PC-9 (cell line): ENCODE data around the gene INHA. TPM values are rescaled to one million over a fixed set of nuclear protein-coding genes. Genes with fewer than 3 reads are reported as not detected.

ENCODE experiments used
- BruUV-seq: library from RNA; stranded (reverse); fragments of 400-500 nt; replicated peaks from 2 replicates; lab custom pipeline; 2021; lab: Mats Ljungman, UMichigan
- CTCF ChIA-PET: fragments of 300-600 bp; sonication (Branson Sonifier 250); formaldehyde crosslinking; loops from one replicate; lab custom pipeline; 2022; ENCODE audit warnings: antibody characterized with exemption; lab: Charles Lee
- POLR2A ChIA-PET: fragments of 300-600 bp; sonication (Branson Sonifier 250); formaldehyde crosslinking; loops from one replicate; lab custom pipeline; 2022; ENCODE audit warnings: antibody characterized with exemption; ENCODE audit not compliant: unreplicated experiment; lab: Charles Lee
- DNase-seq, 2 experiments: peaks; one replicate each; pipeline versions ENCODE4 v3.0.0 to v3.0.0-alpha.2; 2015 to 2022; ENCODE audit warnings: mixed read lengths in 1 of 2
- H2AFZ ChIP-seq: fragments of 200-600 bp; sonication (generic); 2 replicates; pipeline ENCODE4 v1.8.1; 2017; ENCODE audit warnings: antibody characterized with exemption
- H3F3A ChIP-seq: fragments of 200-600 bp; sonication (generic); 2 replicates; pipeline ENCODE4 v1.8.1; 2017; ENCODE audit warnings: antibody characterized with exemption, mild to moderate bottlenecking, low read depth; ENCODE audit not compliant: insufficient read depth
- H3K27ac ChIP-seq: fragments of 200-600 bp; sonication (generic); 2 replicates; pipeline ENCODE4 v1.6.1; 2016; ENCODE audit warnings: mixed run types
- H3K27me3 ChIP-seq: fragments of 200-600 bp; sonication (generic); 2 replicates; pipeline ENCODE4 v1.6.1; 2016; ENCODE audit warnings: low read depth, mixed run types; ENCODE audit not compliant: insufficient read depth
- H3K36me3 ChIP-seq: fragments of 200-600 bp; sonication (generic); 2 replicates; pipeline ENCODE4 v1.6.1; 2016; ENCODE audit warnings: low read depth, mixed run types
- H3K4me1 ChIP-seq: fragments of 200-600 bp; sonication (generic); replicated peaks from 2 replicates; pipeline ENCODE4 v1.6.1; 2016; ENCODE audit warnings: mixed run types; ENCODE audit not compliant: insufficient read depth
- H3K4me2 ChIP-seq: fragments of 200-600 bp; sonication (generic); 2 replicates; pipeline ENCODE4 v1.6.1; 2017; ENCODE audit warnings: mixed run types
- H3K4me3 ChIP-seq: fragments of 200-600 bp; sonication (generic); 2 replicates; pipeline ENCODE4 v1.6.1; 2016; ENCODE audit warnings: mixed run types
- H3K79me2 ChIP-seq: fragments of 200-600 bp; sonication (generic); 2 replicates; pipeline ENCODE4 v1.6.1; 2017; ENCODE audit warnings: low read depth, mixed run types
- H3K9me2 ChIP-seq: fragments of 200-600 bp; sonication (generic); 2 replicates; pipeline ENCODE4 v1.8.1; 2017; ENCODE audit warnings: mild to moderate bottlenecking; ENCODE audit not compliant: insufficient read depth
- H3K9me3 ChIP-seq: fragments of 200-600 bp; sonication (generic); 2 replicates; pipeline ENCODE4 v1.8.1; 2016; ENCODE audit warnings: low read depth; ENCODE audit not compliant: insufficient read depth
- H4K20me1 ChIP-seq: fragments of 200-600 bp; sonication (generic); 2 replicates; pipeline ENCODE4 v1.8.1; 2017; ENCODE audit not compliant: insufficient read depth
- EZH2 ChIP-seq: fragments of 200-600 bp; sonication (generic); IDR thresholded peaks from 2 replicates; pipeline ENCODE4 v1.8.0; 2017; ENCODE audit warnings: antibody characterized with exemption, low read depth
- intact Hi-C: fragments of 100-400 bp; cut with micrococcal nuclease; formaldehyde crosslinking; loops from one replicate; pipeline ENCODE4 v1.10.0; 2022; ENCODE audit not compliant: unreplicated experiment
- total RNA-seq: library from RNA; stranded (reverse); gene quantifications from 2 replicates; pipeline ENCODE4 v1.2.3, GENCODE V29; 2021
- TF ChIP-seq, protein P1 (sequence below): fragments of 200-600 bp; sonication (generic); conservative IDR thresholded peaks from 2 replicates; pipeline ENCODE4 v1.6.1; 2017; ENCODE audit warnings: mixed run types, antibody characterized with exemption, mild to moderate bottlenecking, moderate library complexity

Gene INHA
- total RNA-seq, 1 experiment from 2014 or later = 5.2 TPM

DNA sequence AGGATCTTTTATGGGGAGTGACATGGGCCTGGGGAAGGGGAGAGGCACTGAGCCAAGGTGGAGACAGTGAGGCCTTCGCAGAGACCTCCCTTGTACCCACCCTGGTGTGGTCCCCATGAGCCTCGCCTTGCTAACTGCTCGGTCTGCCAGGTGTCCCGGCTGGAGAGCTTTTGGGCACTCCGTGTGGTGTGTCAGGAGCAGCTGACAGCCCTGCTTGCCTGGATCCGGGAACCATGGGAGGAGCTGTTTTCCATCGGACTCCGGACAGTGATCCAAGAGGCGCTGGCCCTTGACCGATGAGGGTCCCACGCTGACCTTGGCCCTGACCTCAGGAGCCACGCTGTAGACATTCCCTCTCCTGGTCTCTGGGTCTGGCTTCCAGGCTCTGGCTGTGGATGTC, 43.8 kb downstream of the INHA start:
- no TSS peak for BruUV-seq
- no peaks in the 10 kb centered on the region for H3K27me3 ChIP-seq
- H3K79me2 ChIP-seq = no peaks in the 10 kb centered on the region
- H3K4me1 ChIP-seq = no peaks in the 10 kb centered on the region
- H3F3A ChIP-seq = no peaks in the 10 kb centered on the region
- ChIA-PET POLR2A (no interaction called here), CTCF (no interaction called here)
- H2AFZ ChIP-seq = no peak overlapping the region
- H3K4me2 ChIP-seq = no peak overlapping the region
- no peak overlapping the region for H3K27ac ChIP-seq
- TF ChIP-seq EZH2 = no peak
- TF ChIP-seq, protein P1, sequence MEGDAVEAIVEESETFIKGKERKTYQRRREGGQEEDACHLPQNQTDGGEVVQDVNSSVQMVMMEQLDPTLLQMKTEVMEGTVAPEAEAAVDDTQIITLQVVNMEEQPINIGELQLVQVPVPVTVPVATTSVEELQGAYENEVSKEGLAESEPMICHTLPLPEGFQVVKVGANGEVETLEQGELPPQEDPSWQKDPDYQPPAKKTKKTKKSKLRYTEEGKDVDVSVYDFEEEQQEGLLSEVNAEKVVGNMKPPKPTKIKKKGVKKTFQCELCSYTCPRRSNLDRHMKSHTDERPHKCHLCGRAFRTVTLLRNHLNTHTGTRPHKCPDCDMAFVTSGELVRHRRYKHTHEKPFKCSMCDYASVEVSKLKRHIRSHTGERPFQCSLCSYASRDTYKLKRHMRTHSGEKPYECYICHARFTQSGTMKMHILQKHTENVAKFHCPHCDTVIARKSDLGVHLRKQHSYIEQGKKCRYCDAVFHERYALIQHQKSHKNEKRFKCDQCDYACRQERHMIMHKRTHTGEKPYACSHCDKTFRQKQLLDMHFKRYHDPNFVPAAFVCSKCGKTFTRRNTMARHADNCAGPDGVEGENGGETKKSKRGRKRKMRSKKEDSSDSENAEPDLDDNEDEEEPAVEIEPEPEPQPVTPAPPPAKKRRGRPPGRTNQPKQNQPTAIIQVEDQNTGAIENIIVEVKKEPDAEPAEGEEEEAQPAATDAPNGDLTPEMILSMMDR = no peak
- no peaks in the 10 kb centered on the region; the same call in none of the 2 replicates for H3K36me3 ChIP-seq
- H3K9me2 ChIP-seq = no peaks in the 10 kb centered on the region
- H3K9me3 ChIP-seq = no peaks in the 10 kb centered on the region
- intact Hi-C loops = no loop called here
- H3K4me3 ChIP-seq = no peak overlapping the region
- no peaks in the 10 kb centered on the region for H4K20me1 ChIP-seq
- no peak for DNase-seq

DNA sequence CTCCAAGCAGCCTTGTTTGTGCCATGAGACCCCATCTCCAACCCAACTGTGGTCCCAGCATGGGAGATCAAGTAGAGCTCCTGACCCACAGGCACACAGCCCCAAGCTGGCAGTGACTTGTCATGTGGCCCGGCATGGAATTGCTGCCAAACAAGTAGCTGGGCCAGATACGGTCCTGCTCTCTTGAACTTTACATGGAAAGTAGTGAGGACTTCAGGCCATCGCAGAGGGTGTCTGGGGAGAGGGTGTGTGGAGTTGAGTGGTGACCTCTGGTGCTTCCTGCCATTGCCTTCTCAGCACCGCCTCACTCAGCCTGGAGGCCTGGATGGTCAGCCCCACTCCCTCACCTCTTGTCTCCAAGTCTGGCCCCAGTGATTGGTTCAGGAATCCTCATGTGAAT, 44.4 kb downstream of the INHA start:
- intact Hi-C loops = no loop called here
- POLR2A ChIA-PET = no interaction called here
- H2AFZ ChIP-seq = no peak overlapping the region

DNA sequence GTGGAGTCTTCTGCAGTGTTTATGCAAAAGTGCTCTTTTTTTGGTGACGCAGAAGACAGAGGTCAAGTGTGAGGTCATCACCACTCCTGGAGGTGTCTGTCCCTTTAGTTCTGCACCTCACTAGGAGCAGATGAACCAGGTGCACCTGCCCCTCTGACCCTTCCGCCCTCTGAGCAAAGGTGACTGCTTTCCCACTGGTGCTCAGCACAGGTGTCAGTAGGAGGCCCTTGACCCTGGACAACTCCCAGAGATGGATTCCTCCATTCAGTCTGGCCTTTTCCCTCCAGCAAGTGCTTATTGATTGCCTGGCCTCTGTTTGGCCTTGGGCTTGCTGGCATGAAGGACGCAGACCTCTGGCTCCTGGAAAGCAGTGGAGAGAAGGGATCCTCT, 46.6 kb downstream of the INHA start:
- Histone ChIP-seq H3K27ac (no peak overlapping the region), H3F3A (no peaks in the 10 kb centered on the region), H2AFZ (no peak overlapping the region), H3K36me3 (no peaks in the 10 kb centered on the region; the same call in none of the 2 replicates), H3K9me3 (no peaks in the 10 kb centered on the region), H3K4me2 (no peak overlapping the region), H3K4me3 (no peak overlapping the region), H4K20me1 (no peaks in the 10 kb centered on the region), H3K4me1 (no peaks in the 10 kb centered on the region), H3K9me2 (no peaks in the 10 kb centered on the region), H3K27me3 (no peaks in the 10 kb centered on the region), H3K79me2 (no peaks in the 10 kb centered on the region)
- no peak for DNase-seq
- intact Hi-C loops = no loop called here
- BruUV-seq = no TSS peak
- POLR2A ChIA-PET = no interaction called here
- TF ChIP-seq EZH2 = no peak
- CTCF ChIA-PET = interaction anchor here (0.7 kb wide), 1 partner anchor 9 kb away, joined by 4 read pairs; no protein-coding TSS in a partner anchor

More for the DNA sequence above, 44.4 kb downstream of the INHA start:
- no TSS peak for BruUV-seq
- CTCF ChIA-PET = no interaction called here
- no peaks in the 10 kb centered on the region; the same call in none of the 2 replicates for H3K36me3 ChIP-seq
- no peaks in the 10 kb centered on the region for H3K27me3 ChIP-seq
- no peak overlapping the region for H3K4me2 ChIP-seq
- no peaks in the 10 kb centered on the region for H3K79me2 ChIP-seq
- no peak for DNase-seq
- TF ChIP-seq, protein P1 = no peak
- TF ChIP-seq EZH2 = no peak
- H3K4me3 ChIP-seq = no peak overlapping the region
- no peaks in the 10 kb centered on the region for H3K9me3 ChIP-seq
- no peaks in the 10 kb centered on the region for H3F3A ChIP-seq
- no peaks in the 10 kb centered on the region for H3K9me2 ChIP-seq
- H4K20me1 ChIP-seq = no peaks in the 10 kb centered on the region
- H3K4me1 ChIP-seq = no peaks in the 10 kb centered on the region
- no peak overlapping the region for H3K27ac ChIP-seq

DNA sequence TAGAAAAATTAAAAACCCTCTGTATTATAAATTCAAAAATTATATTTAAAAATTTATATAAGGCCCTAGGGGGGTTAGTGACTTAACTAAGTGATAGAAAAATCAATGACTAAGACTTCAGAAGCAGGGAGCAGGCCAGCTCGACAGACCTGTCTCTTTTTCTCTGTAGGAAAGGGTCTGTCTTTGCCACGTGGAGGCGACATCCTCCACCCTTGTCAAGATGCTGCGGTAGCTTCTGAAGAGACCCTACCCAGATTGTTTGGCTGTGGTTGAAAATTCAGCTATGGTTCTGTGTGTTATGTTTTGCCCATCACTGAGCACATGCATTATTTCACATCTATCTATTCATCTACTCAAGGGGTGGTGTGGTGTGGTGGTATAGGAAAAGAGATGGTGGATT, 47.1 kb downstream of the INHA start:
- no peaks in the 10 kb centered on the region for H3F3A ChIP-seq
- H3K27ac ChIP-seq = no peak overlapping the region
- no peaks in the 10 kb centered on the region for H3K27me3 ChIP-seq
- no peak overlapping the region for H3K4me3 ChIP-seq
- intact Hi-C loops = no loop called here
- H3K79me2 ChIP-seq = no peaks in the 10 kb centered on the region
- TF ChIP-seq, protein P1 = no peak
- no peak for TF ChIP-seq EZH2
- no peaks in the 10 kb centered on the region for H3K4me1 ChIP-seq
- no peak overlapping the region for H2AFZ ChIP-seq
- ChIA-PET POLR2A (no interaction called here), CTCF (interaction anchor here (0.7 kb wide), 1 partner anchor 9 kb away, joined by 4 read pairs; no protein-coding TSS in a partner anchor)
- no TSS peak for BruUV-seq
- no peak for DNase-seq
- H3K4me2 ChIP-seq = no peak overlapping the region
- H3K9me3 ChIP-seq = no peaks in the 10 kb centered on the region
- no peaks in the 10 kb centered on the region; the same call in 1 of the 2 replicates for H3K36me3 ChIP-seq
- no peaks in the 10 kb centered on the region for H4K20me1 ChIP-seq
- no peaks in the 10 kb centered on the region for H3K9me2 ChIP-seq
